ENCODE data around the gene GRIK3. TPM values are rescaled to one million over a fixed set of nuclear protein-coding genes. Genes with fewer than 3 reads are reported as not detected.

The GRIK3 gene
- total and polyA plus RNA-seq, 2 of the 8 experiments (the other 6 are each of a cell fraction or from before 2014, with no cell fraction given), result 2.1 to 3.4 TPM

DNA sequence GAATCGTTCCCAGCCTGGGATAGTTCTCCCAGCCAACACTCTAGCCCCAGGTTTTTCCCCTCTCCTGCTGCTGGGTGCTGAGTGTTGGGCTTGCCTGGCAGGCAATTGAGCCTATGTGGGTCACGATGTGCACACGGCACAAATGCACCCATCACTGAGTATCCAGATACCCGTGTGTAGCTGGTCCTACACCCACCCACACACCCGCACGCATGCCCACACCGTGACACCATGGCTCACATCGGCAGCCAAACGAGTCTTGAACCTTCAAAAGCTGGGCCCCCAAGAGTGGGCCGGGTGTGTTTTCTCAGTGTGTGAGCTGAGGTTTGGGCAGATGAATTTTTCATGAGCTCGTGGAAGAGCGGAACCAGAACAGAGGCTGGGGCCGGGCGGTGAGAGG, 188.5 kb downstream of the GRIK3 start:
- Histone ChIP-seq H2BK20ac (ENCODE audit: low read length) (no peak overlapping the region), H3K79me1 (ENCODE audit: low read depth, low read length) (no peaks in the 10 kb centered on the region), H2BK120ac (replicated peaks; ENCODE audit: low read depth, low read length) (no peak overlapping the region), H3K23me2 (ENCODE audit: low read depth, low read length) (no peaks in the 10 kb centered on the region), H3K14ac (ENCODE audit: insufficient read length) (no peak overlapping the region), H4K8ac (ENCODE audit: extremely low read depth, insufficient read depth, low read length) (no peak overlapping the region), H4K91ac (replicated peaks; ENCODE audit: insufficient read length, low read length) (peak overlapping the region; percentile 39), H3K18ac (ENCODE audit: extremely low read depth, low read length) (peak overlapping the region; percentile 41; the same call in 1 of the 2 replicates), H3K4me2 (ENCODE audit: insufficient read depth in 1 of 2, low read depth in 2 of 2, low read length in 2 of 2) (no peak overlapping the region), H3K4me3 (ENCODE audit: extremely low read depth in 1 of 4, insufficient read depth in 2 of 4, low read depth in 3 of 4, low read length in 4 of 4) (no peak overlapping the region), H3K36me3 (ENCODE audit: control insufficient read depth in 2 of 4, insufficient read depth in 4 of 4, low read length in 3 of 4) (no peaks in the 10 kb centered on the region), H2AFZ (ENCODE audit: low read length) (no peak overlapping the region), H2BK12ac (ENCODE audit: low read depth, low read length) (0 out of 2 replicates have a peak overlapping the region, but pooled peaks have one; percentile 1), H3K9ac (replicated peaks in 1 of 4; ENCODE audit: extremely low read depth in 1 of 4, low read depth in 3 of 4, low read length in 3 of 4) (no peak overlapping the region), H3K9me3 (ENCODE audit: insufficient read depth in 2 of 2, low read depth in 1 of 2, low read length in 1 of 2) (no peaks in the 10 kb centered on the region), H3K4me1 (replicated peaks in 1 of 4; ENCODE audit: control insufficient read depth in 3 of 4, insufficient read depth in 4 of 4, low read length in 3 of 4) (peaks cover 12 to 37% (median 20%) of the 10 kb centered on the region in 4 experiments), H2BK5ac (ENCODE audit: low read depth, low read length) (no peak overlapping the region), H3K56ac (replicated peaks; ENCODE audit: insufficient read length, low read depth, low read length) (no peak overlapping the region), H3K4ac (replicated peaks; ENCODE audit: insufficient read length, low read depth, low read length) (no peak overlapping the region), H2BK15ac (ENCODE audit: low read length) (no peak overlapping the region), H3K23ac (ENCODE audit: insufficient read length) (no peak overlapping the region), H4K5ac (ENCODE audit: insufficient read length, low read depth, low read length) (no peak overlapping the region), H3K79me2 (ENCODE audit: control insufficient read depth in 1 of 2, insufficient read depth in 2 of 2, low read length in 2 of 2) (no peaks in the 10 kb centered on the region), H3K27ac (ENCODE audit: low read depth, low read length) (no peak overlapping the region), H4K20me1 (replicated peaks in 1 of 2; ENCODE audit: control insufficient read depth in 1 of 2, insufficient read depth in 2 of 2, low read length in 2 of 2) (no peaks in the 10 kb centered on the region), H3K27me3 (replicated peaks in 1 of 4; ENCODE audit: control insufficient read depth in 3 of 4, extremely low read depth in 1 of 4, insufficient read depth in 3 of 4, low read length in 3 of 4) (no peaks in the 10 kb centered on the region), H2AK5ac (ENCODE audit: low read depth, low read length) (no peak overlapping the region; the same call in 1 of the 2 replicates)
- 96% methylated on average over 14 of the region's 14 CpGs; no CpG with 5 or more reads in 1 of the 2 experiments for WGBS, 2 experiments (ENCODE audit: extremely low coverage in 1 of 2, insufficient coverage in 1 of 2, insufficient read length in 1 of 2, insufficient replicate concordance in 2 of 2, low coverage in 1 of 2, low lambda C conversion rate in 2 of 2, missing lambda C conversion rate in 1 of 2)
- DNase-seq (ENCODE audit: low read depth in 1 of 2, low spot score in 2 of 2) (no peak), FAIRE-seq (no peak)
- POLR2A ChIA-PET (ENCODE audit: partially characterized antibody), result interaction anchor here (1.1 to 1.2 kb wide), 2 partner anchors 18 to 44 kb away, joined by 3 read pairs; no protein-coding TSS in a partner anchor
- CTCF ChIA-PET (ENCODE audit: partially characterized antibody), result interaction anchor here (1.2 to 15.3 kb wide), 5 partner anchors 12 to 177 kb away, joined by 3 to 211 read pairs (median 7); no protein-coding TSS in a partner anchor
